Liver (tissue), 3 donors: Measurements from ENCODE around the gene GSTM3.
"Not testable (repeated sequence)": the region's sequence is repeated elsewhere in the genome, so short reads cannot be mapped to it uniquely, and the experiment has no call there.

ENCODE experiments used
- EGR1 ChIP-seq, 2 donors: IDR thresholded peaks; 2 replicates each; pipeline ENCODE4 v1.6.1; 2016 to 2018; ENCODE audit warnings: antibody characterized with exemption in 2 of 2, low read depth in 2 of 2
- FOXA1 ChIP-seq: IDR thresholded peaks from 2 replicates; pipeline ENCODE4 v1.6.1; 2016; ENCODE audit warnings: antibody characterized with exemption
- GABPA ChIP-seq, 2 donors: IDR thresholded peaks in 1 of 2; conservative IDR thresholded peaks in 1 of 2; 2 replicates each; pipeline ENCODE4 v1.6.1; 2016; ENCODE audit warnings: antibody characterized with exemption in 2 of 2, mild to moderate bottlenecking in 1 of 2, moderate library complexity in 1 of 2
- NR2F2 ChIP-seq: IDR thresholded peaks from 2 replicates; pipeline ENCODE4 v1.6.1; 2016; ENCODE audit warnings: antibody characterized with exemption
- SP1 ChIP-seq: IDR thresholded peaks from 2 replicates; pipeline ENCODE4 v1.6.1; 2018; ENCODE audit warnings: antibody characterized with exemption, mild to moderate bottlenecking
- TAF1 ChIP-seq: conservative IDR thresholded peaks from 2 replicates; pipeline ENCODE4 v1.6.1; 2016; ENCODE audit warnings: antibody characterized with exemption, mild to moderate bottlenecking
- YY1 ChIP-seq: IDR thresholded peaks from 2 replicates; pipeline ENCODE4 v1.6.1; 2016; ENCODE audit warnings: antibody characterized with exemption, mild to moderate bottlenecking
- TF ChIP-seq, protein P1 (sequence below): fragments of 150-350 bp; IDR thresholded peaks from 2 replicates; pipeline ENCODE4 v1.5.1; 2017; ENCODE audit warnings: improper control_type of control experiment, low read depth, low read length; ENCODE audit not compliant: missing input control
- TF ChIP-seq, protein P2 (sequence below): IDR thresholded peaks from 2 replicates; pipeline ENCODE4 v1.6.1; 2016; ENCODE audit warnings: antibody characterized with exemption, mild to moderate bottlenecking
- TF ChIP-seq, protein P3 (sequence below): IDR thresholded peaks from 2 replicates; pipeline ENCODE4 v1.6.1; 2016; ENCODE audit warnings: antibody characterized with exemption
- donor health status: healthy.
- donor health status: healthy.

DNA sequence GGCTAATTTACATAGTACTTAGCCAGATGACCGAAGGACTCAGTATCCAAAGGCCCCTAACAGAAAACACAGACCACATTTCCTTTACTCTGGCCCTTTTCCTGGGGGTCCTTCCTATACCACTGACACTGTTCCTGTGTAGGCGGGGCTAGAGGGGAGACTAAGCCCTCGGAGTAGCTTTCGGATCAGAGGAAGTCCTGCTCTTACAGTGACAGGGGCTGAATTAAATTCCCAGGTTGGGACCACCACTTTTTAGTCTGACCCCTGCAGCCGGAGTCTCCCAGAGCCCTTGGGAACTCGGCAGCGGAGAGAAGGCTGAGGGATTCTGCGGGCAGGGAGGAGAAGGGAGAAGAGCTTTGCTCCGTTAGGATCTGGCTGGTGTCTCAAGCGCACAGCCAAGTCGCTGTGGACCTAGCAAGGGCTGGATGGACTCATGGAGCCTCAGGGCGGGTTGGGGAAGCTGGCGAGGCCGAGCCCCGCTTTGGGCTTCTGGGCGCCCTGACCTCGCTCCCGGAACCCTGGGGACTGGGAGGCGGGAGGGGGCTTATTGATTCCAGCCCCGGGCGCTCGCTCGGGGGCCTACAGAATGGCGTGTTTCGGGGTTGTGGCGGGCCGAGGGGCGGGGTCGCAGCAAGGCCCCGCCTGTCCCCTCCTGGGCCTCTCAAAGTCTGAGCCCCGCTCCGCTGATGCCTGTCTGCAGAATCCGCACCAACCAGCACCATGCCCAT, 29.1 kb downstream of the GSTM3 start, which contains the start of gene GSTM5:
- not testable (repeated sequence) for TF ChIP-seq TAF1; NR2F2; YY1; SP1; FOXA1; EGR1 (IDR thresholded peaks at IDR 0.05; ENCODE audit: low read depth in 2 of 2); GABPA (IDR thresholded peaks at IDR 0.05 in 1 of 2, conservative IDR thresholded peaks at IDR 0.05 in 1 of 2)
- TF ChIP-seq, protein P1, sequence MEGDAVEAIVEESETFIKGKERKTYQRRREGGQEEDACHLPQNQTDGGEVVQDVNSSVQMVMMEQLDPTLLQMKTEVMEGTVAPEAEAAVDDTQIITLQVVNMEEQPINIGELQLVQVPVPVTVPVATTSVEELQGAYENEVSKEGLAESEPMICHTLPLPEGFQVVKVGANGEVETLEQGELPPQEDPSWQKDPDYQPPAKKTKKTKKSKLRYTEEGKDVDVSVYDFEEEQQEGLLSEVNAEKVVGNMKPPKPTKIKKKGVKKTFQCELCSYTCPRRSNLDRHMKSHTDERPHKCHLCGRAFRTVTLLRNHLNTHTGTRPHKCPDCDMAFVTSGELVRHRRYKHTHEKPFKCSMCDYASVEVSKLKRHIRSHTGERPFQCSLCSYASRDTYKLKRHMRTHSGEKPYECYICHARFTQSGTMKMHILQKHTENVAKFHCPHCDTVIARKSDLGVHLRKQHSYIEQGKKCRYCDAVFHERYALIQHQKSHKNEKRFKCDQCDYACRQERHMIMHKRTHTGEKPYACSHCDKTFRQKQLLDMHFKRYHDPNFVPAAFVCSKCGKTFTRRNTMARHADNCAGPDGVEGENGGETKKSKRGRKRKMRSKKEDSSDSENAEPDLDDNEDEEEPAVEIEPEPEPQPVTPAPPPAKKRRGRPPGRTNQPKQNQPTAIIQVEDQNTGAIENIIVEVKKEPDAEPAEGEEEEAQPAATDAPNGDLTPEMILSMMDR: not testable (repeated sequence)
- TF ChIP-seq, protein P2, sequence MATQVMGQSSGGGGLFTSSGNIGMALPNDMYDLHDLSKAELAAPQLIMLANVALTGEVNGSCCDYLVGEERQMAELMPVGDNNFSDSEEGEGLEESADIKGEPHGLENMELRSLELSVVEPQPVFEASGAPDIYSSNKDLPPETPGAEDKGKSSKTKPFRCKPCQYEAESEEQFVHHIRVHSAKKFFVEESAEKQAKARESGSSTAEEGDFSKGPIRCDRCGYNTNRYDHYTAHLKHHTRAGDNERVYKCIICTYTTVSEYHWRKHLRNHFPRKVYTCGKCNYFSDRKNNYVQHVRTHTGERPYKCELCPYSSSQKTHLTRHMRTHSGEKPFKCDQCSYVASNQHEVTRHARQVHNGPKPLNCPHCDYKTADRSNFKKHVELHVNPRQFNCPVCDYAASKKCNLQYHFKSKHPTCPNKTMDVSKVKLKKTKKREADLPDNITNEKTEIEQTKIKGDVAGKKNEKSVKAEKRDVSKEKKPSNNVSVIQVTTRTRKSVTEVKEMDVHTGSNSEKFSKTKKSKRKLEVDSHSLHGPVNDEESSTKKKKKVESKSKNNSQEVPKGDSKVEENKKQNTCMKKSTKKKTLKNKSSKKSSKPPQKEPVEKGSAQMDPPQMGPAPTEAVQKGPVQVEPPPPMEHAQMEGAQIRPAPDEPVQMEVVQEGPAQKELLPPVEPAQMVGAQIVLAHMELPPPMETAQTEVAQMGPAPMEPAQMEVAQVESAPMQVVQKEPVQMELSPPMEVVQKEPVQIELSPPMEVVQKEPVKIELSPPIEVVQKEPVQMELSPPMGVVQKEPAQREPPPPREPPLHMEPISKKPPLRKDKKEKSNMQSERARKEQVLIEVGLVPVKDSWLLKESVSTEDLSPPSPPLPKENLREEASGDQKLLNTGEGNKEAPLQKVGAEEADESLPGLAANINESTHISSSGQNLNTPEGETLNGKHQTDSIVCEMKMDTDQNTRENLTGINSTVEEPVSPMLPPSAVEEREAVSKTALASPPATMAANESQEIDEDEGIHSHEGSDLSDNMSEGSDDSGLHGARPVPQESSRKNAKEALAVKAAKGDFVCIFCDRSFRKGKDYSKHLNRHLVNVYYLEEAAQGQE: not testable (repeated sequence)
- TF ChIP-seq, protein P3, sequence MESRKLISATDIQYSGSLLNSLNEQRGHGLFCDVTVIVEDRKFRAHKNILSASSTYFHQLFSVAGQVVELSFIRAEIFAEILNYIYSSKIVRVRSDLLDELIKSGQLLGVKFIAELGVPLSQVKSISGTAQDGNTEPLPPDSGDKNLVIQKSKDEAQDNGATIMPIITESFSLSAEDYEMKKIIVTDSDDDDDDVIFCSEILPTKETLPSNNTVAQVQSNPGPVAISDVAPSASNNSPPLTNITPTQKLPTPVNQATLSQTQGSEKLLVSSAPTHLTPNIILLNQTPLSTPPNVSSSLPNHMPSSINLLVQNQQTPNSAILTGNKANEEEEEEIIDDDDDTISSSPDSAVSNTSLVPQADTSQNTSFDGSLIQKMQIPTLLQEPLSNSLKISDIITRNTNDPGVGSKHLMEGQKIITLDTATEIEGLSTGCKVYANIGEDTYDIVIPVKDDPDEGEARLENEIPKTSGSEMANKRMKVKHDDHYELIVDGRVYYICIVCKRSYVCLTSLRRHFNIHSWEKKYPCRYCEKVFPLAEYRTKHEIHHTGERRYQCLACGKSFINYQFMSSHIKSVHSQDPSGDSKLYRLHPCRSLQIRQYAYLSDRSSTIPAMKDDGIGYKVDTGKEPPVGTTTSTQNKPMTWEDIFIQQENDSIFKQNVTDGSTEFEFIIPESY: not testable (repeated sequence)
